B cell (primary cell): ENCODE data around the gene RANBP3.

ENCODE experiments used
- CTCF ChIP-seq: fragments of 200-600 bp; IDR thresholded peaks from one replicate; pipeline ENCODE4 v1.8.0; 2022; ENCODE audit warnings: antibody characterized with exemption, mild to moderate bottlenecking
- EZH2 ChIP-seq: IDR thresholded peaks from 2 replicates; pipeline ENCODE4 v1.6.1; 2012; ENCODE audit warnings: borderline replicate concordance, low read depth, mild to moderate bottlenecking, moderate library complexity, low read length; ENCODE audit not compliant: insufficient read depth, poor library complexity, severe bottlenecking

GRCh38 chr19:5935473-5936291, 42.3 kb downstream of the RANBP3 start:
- TF ChIP-seq CTCF (no peak), EZH2 (no peak)
